ENCODE results near the gene OR6F1. TPM values are rescaled to one million over a fixed set of nuclear protein-coding genes. Genes with fewer than 3 reads are reported as not detected.

OR6F1 gene
- total and polyA plus RNA-seq, 2 experiments from 2014 or later = not detected

- H3K9ac ChIP-seq = no peak overlapping the region
- 23 to 25% methylated on average over 7 of the region's 7 CpGs for WGBS, 2 experiments (ENCODE audit: low coverage in 1 of 2, low lambda C conversion rate in 2 of 2, missing lambda C conversion rate in 2 of 2)
- no peak overlapping the region for H2AFZ ChIP-seq
- in situ Hi-C loops (cut with MboI) = no loop called here
- no peaks in the 10 kb centered on the region for H3K79me2 ChIP-seq (ENCODE audit: insufficient read depth)
- no peaks in the 10 kb centered on the region for H3K4me1 ChIP-seq (ENCODE audit: insufficient read depth)
- H3K36me3 ChIP-seq (ENCODE audit: low read depth) = no peaks in the 10 kb centered on the region
- H4K20me1 ChIP-seq (ENCODE audit: insufficient read depth) = no peaks in the 10 kb centered on the region
- no peaks in the 10 kb centered on the region for H3F3A ChIP-seq (ENCODE audit: insufficient read depth)
- TF ChIP-seq EZH2 (IDR thresholded peaks at IDR 0.05; ENCODE audit: insufficient read depth, poor library complexity, severe bottlenecking) = no peak
- H3K27me3 ChIP-seq (replicated peaks; ENCODE audit: insufficient read depth) = no peaks in the 10 kb centered on the region
- peak; percentile 49 for DNase-seq
- H3K27ac ChIP-seq = no peak overlapping the region
- no peaks in the 10 kb centered on the region for H3K9me3 ChIP-seq (ENCODE audit: low read depth)
- H3K4me3 ChIP-seq = no peak overlapping the region
- no peaks in the 10 kb centered on the region for H3K9me2 ChIP-seq (ENCODE audit: insufficient read depth)
- no peak overlapping the region for H3K4me2 ChIP-seq (ENCODE audit: unreplicated experiment)
Observed at GRCh38 chr1:247681288-247681897, 35.1 kb downstream of the OR6F1 start.

GRCh38 chr1:247680171-247680570 lies 36.3 kb downstream of the OR6F1 start:
- WGBS, 2 experiments (ENCODE audit: low coverage in 1 of 2, low lambda C conversion rate in 2 of 2, missing lambda C conversion rate in 2 of 2) = 18 to 22% methylated on average over 4 of the region's 4 CpGs
- Histone ChIP-seq H3K4me3 (no peak overlapping the region), H3K9ac (no peak overlapping the region), H4K20me1 (ENCODE audit: insufficient read depth) (no peaks in the 10 kb centered on the region), H2AFZ (no peak overlapping the region), H3K9me3 (ENCODE audit: low read depth) (no peaks in the 10 kb centered on the region), H3K79me2 (ENCODE audit: insufficient read depth) (no peaks in the 10 kb centered on the region), H3K4me1 (ENCODE audit: insufficient read depth) (no peaks in the 10 kb centered on the region), H3K9me2 (ENCODE audit: insufficient read depth) (no peaks in the 10 kb centered on the region), H3K36me3 (ENCODE audit: low read depth) (no peaks in the 10 kb centered on the region), H3K4me2 (ENCODE audit: unreplicated experiment) (no peak overlapping the region), H3F3A (ENCODE audit: insufficient read depth) (no peaks in the 10 kb centered on the region), H3K27ac (no peak overlapping the region), H3K27me3 (replicated peaks; ENCODE audit: insufficient read depth) (no peaks in the 10 kb centered on the region)
- DNase-seq = no peak
- TF ChIP-seq EZH2phosphoT487 (IDR thresholded peaks at IDR 0.05; ENCODE audit: insufficient read depth, low read depth) = no peak
- TF ChIP-seq EZH2 (IDR thresholded peaks at IDR 0.05; ENCODE audit: insufficient read depth, poor library complexity, severe bottlenecking) = no peak
- in situ Hi-C loops (cut with MboI) = no loop called here

DNA sequence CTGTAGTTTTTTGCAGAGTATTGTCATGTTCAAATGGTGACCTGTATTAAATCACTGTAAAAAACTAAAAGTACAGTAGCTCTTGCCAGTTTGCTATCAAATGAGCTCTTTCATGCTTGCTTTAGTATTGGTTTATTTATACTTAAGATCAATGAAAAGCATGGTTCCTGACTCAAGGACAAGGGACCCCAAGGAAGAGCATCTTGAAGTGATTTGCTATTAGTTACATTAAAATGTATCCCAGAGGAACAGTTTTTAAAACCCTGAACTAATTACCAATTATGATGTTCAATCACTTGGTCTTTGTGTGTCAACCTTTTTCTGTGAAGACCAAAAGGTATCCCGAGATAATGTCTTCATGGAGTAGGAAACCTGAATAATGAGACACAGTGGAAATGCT lies 36.8 kb downstream of the OR6F1 start, which contains the start of gene OR13G1:
Gene OR13G1, minus strand, starts transcription at position 101 of the 400 bp plus-strand sequence. CDS start 6,698 bp downstream, outside the sequence.
- no peak for DNase-seq
- Histone ChIP-seq H3K27ac (no peak within 1 kb of the TSS), H3K4me3 (no peak within 1 kb of the TSS), H3K27me3 (replicated peaks; ENCODE audit: insufficient read depth) (no peaks in the 10 kb centered on the region), H3K9ac (no peak within 1 kb of the TSS), H3K36me3 (ENCODE audit: low read depth) (no peaks in the 10 kb centered on the region), H3K9me3 (ENCODE audit: low read depth) (peaks cover under 1% of the 10 kb centered on the region), H3F3A (ENCODE audit: insufficient read depth) (no peaks in the 10 kb centered on the region), H3K79me2 (ENCODE audit: insufficient read depth) (no peaks in the 10 kb centered on the region), H4K20me1 (ENCODE audit: insufficient read depth) (no peaks in the 10 kb centered on the region), H3K9me2 (ENCODE audit: insufficient read depth) (no peaks in the 10 kb centered on the region), H2AFZ (no peak within 1 kb of the TSS), H3K4me2 (ENCODE audit: unreplicated experiment) (no peak within 1 kb of the TSS), H3K4me1 (ENCODE audit: insufficient read depth) (no peaks in the 10 kb centered on the region)
- TF ChIP-seq EZH2 (IDR thresholded peaks at IDR 0.05; ENCODE audit: insufficient read depth, poor library complexity, severe bottlenecking) = no peak
- no peak for TF ChIP-seq EZH2phosphoT487 (IDR thresholded peaks at IDR 0.05; ENCODE audit: insufficient read depth, low read depth)
- in situ Hi-C loops (cut with MboI) = no loop called here
- WGBS, 2 experiments (ENCODE audit: low coverage in 1 of 2, low lambda C conversion rate in 2 of 2, missing lambda C conversion rate in 2 of 2) = 14 to 20% methylated on average over 1 of the region's 1 CpG

GRCh38 chr1:247669225-247669624 lies 47.2 kb downstream of the OR6F1 start:
- H3K79me2 ChIP-seq (ENCODE audit: insufficient read depth) = no peaks in the 10 kb centered on the region
- no peak overlapping the region for H3K4me3 ChIP-seq
- H3K9me3 ChIP-seq (ENCODE audit: low read depth) = peaks cover under 1% of the 10 kb centered on the region
- no peaks in the 10 kb centered on the region for H4K20me1 ChIP-seq (ENCODE audit: insufficient read depth)
- WGBS, 2 experiments (ENCODE audit: low coverage in 1 of 2, low lambda C conversion rate in 2 of 2, missing lambda C conversion rate in 2 of 2) = 0% methylated on average over 1 of the region's 1 CpG
- in situ Hi-C loops (cut with MboI) = no loop called here
- no peak overlapping the region for H3K9ac ChIP-seq
- no peaks in the 10 kb centered on the region for H3K27me3 ChIP-seq (replicated peaks; ENCODE audit: insufficient read depth)
- no peaks in the 10 kb centered on the region for H3K36me3 ChIP-seq (ENCODE audit: low read depth)
- no peaks in the 10 kb centered on the region for H3K4me1 ChIP-seq (ENCODE audit: insufficient read depth)
- no peak overlapping the region for H3K4me2 ChIP-seq (ENCODE audit: unreplicated experiment)
- no peak for TF ChIP-seq EZH2phosphoT487 (IDR thresholded peaks at IDR 0.05; ENCODE audit: insufficient read depth, low read depth)
- no peak overlapping the region for H3K27ac ChIP-seq
- H2AFZ ChIP-seq = no peak overlapping the region
- no peak for DNase-seq
- no peaks in the 10 kb centered on the region for H3K9me2 ChIP-seq (ENCODE audit: insufficient read depth)
- H3F3A ChIP-seq (ENCODE audit: insufficient read depth) = no peaks in the 10 kb centered on the region

Other genes with a start within 250 kb of the OR6F1 start
- gene OR2C3, start 180.2 kb downstream of the OR6F1 start, total RNA-seq (2014; rRNA removed; shearing (Covaris generic)) = under 0.01 and 0.22 TPM in 2 replicates
- gene OR2C3, start 180.2 kb downstream of the OR6F1 start, polyA plus RNA-seq (2016; fragmentation: Nextera tagmentation; extraction: Ambion mirVana) = 0.04 TPM in 1 of 2 replicates, not detected in the other
- not detected in 2 replicates for gene GCSAML, start 167.5 kb downstream of the OR6F1 start, total RNA-seq (2014; rRNA removed; shearing (Covaris generic))
- not detected in 2 replicates for gene GCSAML, start 167.5 kb downstream of the OR6F1 start, polyA plus RNA-seq (2016; fragmentation: Nextera tagmentation; extraction: Ambion mirVana)
- gene OR2G2, start 128.3 kb downstream of the OR6F1 start, total RNA-seq (2014; rRNA removed; shearing (Covaris generic)) = not detected in 2 replicates
- gene OR2G2, start 128.3 kb downstream of the OR6F1 start, polyA plus RNA-seq (2016; fragmentation: Nextera tagmentation; extraction: Ambion mirVana) = not detected in 2 replicates
- gene OR2G3, start 111.1 kb downstream of the OR6F1 start, total RNA-seq (2014; rRNA removed; shearing (Covaris generic)) = not detected in 2 replicates
- not detected in 2 replicates for gene OR2G3, start 111.1 kb downstream of the OR6F1 start, polyA plus RNA-seq (2016; fragmentation: Nextera tagmentation; extraction: Ambion mirVana)
- gene OR13G1, start 36.9 kb downstream of the OR6F1 start, total RNA-seq (2014; rRNA removed; shearing (Covaris generic)) = not detected in 2 replicates
- not detected in 2 replicates for gene OR13G1, start 36.9 kb downstream of the OR6F1 start, polyA plus RNA-seq (2016; fragmentation: Nextera tagmentation; extraction: Ambion mirVana)
- gene OR14K1, start 22.0 kb upstream of the OR6F1 start, total RNA-seq (2014; rRNA removed; shearing (Covaris generic)) = not detected in 2 replicates
- not detected in 2 replicates for gene OR14K1, start 22.0 kb upstream of the OR6F1 start, polyA plus RNA-seq (2016; fragmentation: Nextera tagmentation; extraction: Ambion mirVana)
- not detected in 2 replicates for gene OR14A2, start 31.5 kb upstream of the OR6F1 start, total RNA-seq (2014; rRNA removed; shearing (Covaris generic))
- gene OR14A2, start 31.5 kb upstream of the OR6F1 start, polyA plus RNA-seq (2016; fragmentation: Nextera tagmentation; extraction: Ambion mirVana) = not detected in 2 replicates
- not detected in 2 replicates for gene OR1C1, start 43.9 kb upstream of the OR6F1 start, total RNA-seq (2014; rRNA removed; shearing (Covaris generic))
- gene OR1C1, start 43.9 kb upstream of the OR6F1 start, polyA plus RNA-seq (2016; fragmentation: Nextera tagmentation; extraction: Ambion mirVana) = not detected in 2 replicates
- not detected in 2 replicates for gene OR14A16, start 107.5 kb upstream of the OR6F1 start, total RNA-seq (2014; rRNA removed; shearing (Covaris generic))
- not detected in 2 replicates for gene OR14A16, start 107.5 kb upstream of the OR6F1 start, polyA plus RNA-seq (2016; fragmentation: Nextera tagmentation; extraction: Ambion mirVana)
- gene OR11L1, start 125.2 kb upstream of the OR6F1 start, total RNA-seq (2014; rRNA removed; shearing (Covaris generic)) = not detected in 2 replicates
- gene OR11L1, start 125.2 kb upstream of the OR6F1 start, polyA plus RNA-seq (2016; fragmentation: Nextera tagmentation; extraction: Ambion mirVana) = not detected in 2 replicates
- gene TRIM58, start 140.5 kb upstream of the OR6F1 start, total RNA-seq (2014; rRNA removed; shearing (Covaris generic)) = not detected in 2 replicates
- gene TRIM58, start 140.5 kb upstream of the OR6F1 start, polyA plus RNA-seq (2016; fragmentation: Nextera tagmentation; extraction: Ambion mirVana) = not detected in 2 replicates
- not detected in 2 replicates for gene OR2W3, start 178.9 kb upstream of the OR6F1 start, total RNA-seq (2014; rRNA removed; shearing (Covaris generic))
- not detected in 2 replicates for gene OR2W3, start 178.9 kb upstream of the OR6F1 start, polyA plus RNA-seq (2016; fragmentation: Nextera tagmentation; extraction: Ambion mirVana)
- not detected in 2 replicates for gene OR2T8, start 203.6 kb upstream of the OR6F1 start, total RNA-seq (2014; rRNA removed; shearing (Covaris generic))
- not detected in 2 replicates for gene OR2T8, start 203.6 kb upstream of the OR6F1 start, polyA plus RNA-seq (2016; fragmentation: Nextera tagmentation; extraction: Ambion mirVana)
- gene OR2AJ1, start 208.2 kb upstream of the OR6F1 start, total RNA-seq (2014; rRNA removed; shearing (Covaris generic)) = not detected in 2 replicates
- gene OR2AJ1, start 208.2 kb upstream of the OR6F1 start, polyA plus RNA-seq (2016; fragmentation: Nextera tagmentation; extraction: Ambion mirVana) = not detected in 2 replicates
- gene OR2L8, start 232.2 kb upstream of the OR6F1 start, total RNA-seq (2014; rRNA removed; shearing (Covaris generic)) = not detected in 2 replicates
- not detected in 2 replicates for gene OR2L8, start 232.2 kb upstream of the OR6F1 start, polyA plus RNA-seq (2016; fragmentation: Nextera tagmentation; extraction: Ambion mirVana)
- gene OR2AK2, start 248.6 kb upstream of the OR6F1 start, total RNA-seq (2014; rRNA removed; shearing (Covaris generic)) = not detected in 2 replicates
- not detected in 2 replicates for gene OR2AK2, start 248.6 kb upstream of the OR6F1 start, polyA plus RNA-seq (2016; fragmentation: Nextera tagmentation; extraction: Ambion mirVana)